H1 (cell line): Measurements from ENCODE around the gene CFAP54. TPM values are rescaled to one million over a fixed set of nuclear protein-coding genes. Genes with fewer than 3 reads are reported as not detected.
A peak's percentile ranks its signal among the peaks of the same experiment; 100 is the strongest.

Source experiments
- CTCF ChIA-PET: fragments of 300-600 bp; sonication (Branson Sonifier 250); formaldehyde crosslinking; loops from one replicate; lab custom pipeline; 2021; ENCODE audit not compliant: partially characterized antibody; lab: Charles Lee
- POLR2A ChIA-PET: fragments of 300-600 bp; sonication (Branson Sonifier 250); formaldehyde crosslinking; loops from one replicate; lab custom pipeline; 2021; ENCODE audit warnings: inconsistent platforms; ENCODE audit not compliant: partially characterized antibody; lab: Charles Lee
- DNase-seq, 2 experiments: peaks; one replicate each; pipeline versions ENCODE4 v3.0.0 to v3.0.0-alpha.2; 2010 to 2022; ENCODE audit warnings: low spot score in 2 of 2, low read depth in 1 of 2, mixed read lengths in 1 of 2
- FAIRE-seq: peaks from 2 replicates; lab custom pipeline; 2011; peaks lifted over from hg19 to GRCh38; lab: Jason Lieb, UNC
- H2AFZ ChIP-seq: 2 replicates; pipeline ENCODE4 v1.8.1; 2012; ENCODE audit warnings: low read length, inconsistent platforms
- H2AK5ac ChIP-seq: 2 replicates; pipeline ENCODE4 v1.6.1; 2013; ENCODE audit warnings: low read depth, low read length
- H2BK120ac ChIP-seq: replicated peaks from 2 replicates; pipeline ENCODE3; 2013; ENCODE audit warnings: low read depth, low read length, inconsistent platforms
- H2BK12ac ChIP-seq: 2 replicates; pipeline ENCODE4 v1.6.1; 2013; ENCODE audit warnings: low read depth, low read length
- H2BK15ac ChIP-seq: 2 replicates; pipeline ENCODE4 v1.6.1; 2013; ENCODE audit warnings: low read length
- H2BK20ac ChIP-seq: 2 replicates; pipeline ENCODE4 v1.6.1; 2013; ENCODE audit warnings: low read length
- H2BK5ac ChIP-seq: 2 replicates; pipeline ENCODE4 v1.6.1; 2013; ENCODE audit warnings: low read depth, low read length
- H3K14ac ChIP-seq: 2 replicates; pipeline ENCODE4 v1.6.1; 2013; ENCODE audit warnings: inconsistent platforms; ENCODE audit not compliant: insufficient read length
- H3K18ac ChIP-seq: 2 replicates; pipeline ENCODE4 v1.6.1; 2013; ENCODE audit warnings: low read length; ENCODE audit errors: extremely low read depth
- H3K23ac ChIP-seq: 2 replicates; pipeline ENCODE4 v1.6.1; 2013; ENCODE audit warnings: inconsistent platforms; ENCODE audit not compliant: insufficient read length
- H3K23me2 ChIP-seq: 2 replicates; pipeline ENCODE4 v1.6.1; 2013; ENCODE audit warnings: low read depth, low read length
- H3K27ac ChIP-seq: 2 replicates; pipeline ENCODE4 v1.6.1; 2011; ENCODE audit warnings: low read depth, low read length, inconsistent platforms
- H3K27me3 ChIP-seq, 4 experiments: replicated peaks in 1 of 4; 1 replicate in 1 of 4; 2 replicates in 3 of 4; pipeline versions ENCODE4 v1.6.1 to v1.8.1; 2011 to 2013; ENCODE audit warnings: low read length in 3 of 4, mild to moderate bottlenecking in 3 of 4, inconsistent platforms in 2 of 4, mixed read lengths in 2 of 4, moderate library complexity in 1 of 4; ENCODE audit not compliant: control insufficient read depth in 3 of 4, insufficient read depth in 3 of 4; ENCODE audit errors: extremely low read depth in 1 of 4
- H3K36me3 ChIP-seq, 4 experiments: 2 replicates each; pipeline versions ENCODE4 v1.6.1 to v1.8.1; 2011 to 2013; ENCODE audit warnings: mild to moderate bottlenecking in 4 of 4, low read length in 3 of 4, moderate library complexity in 2 of 4, control low read depth in 1 of 4, inconsistent platforms in 1 of 4; ENCODE audit not compliant: insufficient read depth in 4 of 4, control insufficient read depth in 2 of 4
- H3K4ac ChIP-seq: replicated peaks from 2 replicates; pipeline ENCODE3; 2013; ENCODE audit warnings: low read length, low read depth, mixed read lengths, inconsistent platforms; ENCODE audit not compliant: insufficient read length
- H3K4me1 ChIP-seq, 4 experiments: replicated peaks in 1 of 4; 1 replicate in 1 of 4; 2 replicates in 3 of 4; pipeline versions ENCODE4 v1.6.1 to v1.8.1; 2011 to 2013; ENCODE audit warnings: low read length in 3 of 4, inconsistent platforms in 2 of 4, mixed read lengths in 1 of 4; ENCODE audit not compliant: insufficient read depth in 4 of 4, control insufficient read depth in 3 of 4
- H3K4me2 ChIP-seq, 2 experiments: 2 replicates each; pipeline versions ENCODE4 v1.6.1 to v1.8.1; 2011 to 2013; ENCODE audit warnings: low read depth in 2 of 2, low read length in 2 of 2, control low read depth in 1 of 2, inconsistent platforms in 1 of 2, mild to moderate bottlenecking in 1 of 2; ENCODE audit not compliant: insufficient read depth in 1 of 2
- H3K4me3 ChIP-seq, 4 experiments: fragments of 200-600, 300-600 bp in 1 of 4; sonication (generic), shearing (Covaris generic), sonication (Bioruptor Twin) in 1 of 4; 2 replicates each; pipeline versions ENCODE4 v1.5.1 to v1.8.1; 2011 to 2016; ENCODE audit warnings: low read length in 4 of 4, low read depth in 3 of 4, control low read depth in 2 of 4, inconsistent platforms in 2 of 4, mild to moderate bottlenecking in 2 of 4, mixed read lengths in 1 of 4, moderate library complexity in 1 of 4; ENCODE audit not compliant: insufficient read depth in 2 of 4; ENCODE audit errors: extremely low read depth in 1 of 4
- H3K56ac ChIP-seq: replicated peaks from 2 replicates; pipeline ENCODE3; 2013; ENCODE audit warnings: low read depth, mild to moderate bottlenecking, mixed read lengths, low read length, inconsistent platforms; ENCODE audit not compliant: insufficient read length
- H3K79me1 ChIP-seq: 2 replicates; pipeline ENCODE4 v1.6.1; 2013; ENCODE audit warnings: low read depth, low read length, control low read depth
- H3K79me2 ChIP-seq, 2 experiments: 2 replicates each; pipeline versions ENCODE4 v1.6.1 to v1.8.1; 2012 to 2013; ENCODE audit warnings: low read length in 2 of 2, mild to moderate bottlenecking in 2 of 2, inconsistent platforms in 1 of 2; ENCODE audit not compliant: insufficient read depth in 2 of 2, control insufficient read depth in 1 of 2
- H3K9ac ChIP-seq, 4 experiments: replicated peaks in 1 of 4; 1 replicate in 1 of 4; 2 replicates in 3 of 4; pipeline versions ENCODE4 v1.6.1 to v1.8.1; 2011 to 2013; ENCODE audit warnings: low read depth in 3 of 4, low read length in 3 of 4, control low read depth in 2 of 4, mild to moderate bottlenecking in 2 of 4, moderate library complexity in 2 of 4, inconsistent platforms in 1 of 4; ENCODE audit errors: extremely low read depth in 1 of 4
- H3K9me3 ChIP-seq, 2 experiments: 2 replicates each; pipeline versions ENCODE4 v1.6.1 to v1.8.1; 2012 to 2013; ENCODE audit warnings: mild to moderate bottlenecking in 2 of 2, moderate library complexity in 2 of 2, control low read depth in 1 of 2, inconsistent platforms in 1 of 2, low read depth in 1 of 2, low read length in 1 of 2, mixed read lengths in 1 of 2; ENCODE audit not compliant: insufficient read depth in 2 of 2
- H4K20me1 ChIP-seq, 2 experiments: replicated peaks in 1 of 2; 2 replicates each; pipeline versions ENCODE3 to v1.8.1; 2011 to 2013; ENCODE audit warnings: inconsistent platforms in 2 of 2, low read length in 2 of 2, mild to moderate bottlenecking in 1 of 2; ENCODE audit not compliant: insufficient read depth in 2 of 2, control insufficient read depth in 1 of 2
- H4K5ac ChIP-seq: 2 replicates; pipeline ENCODE4 v1.6.1; 2013; ENCODE audit warnings: low read length, low read depth, mixed read lengths, inconsistent platforms; ENCODE audit not compliant: insufficient read length
- H4K8ac ChIP-seq: 2 replicates; pipeline ENCODE4 v1.8.0; 2013; ENCODE audit warnings: mild to moderate bottlenecking, moderate library complexity, low read length, inconsistent platforms; ENCODE audit not compliant: insufficient read depth; ENCODE audit errors: extremely low read depth
- H4K91ac ChIP-seq: replicated peaks from 2 replicates; pipeline ENCODE3; 2013; ENCODE audit warnings: low read length, mixed read lengths, inconsistent platforms; ENCODE audit not compliant: insufficient read length
- CTCF ChIP-seq, 3 experiments: IDR thresholded peaks; 1 replicate in 2 of 3; 2 replicates in 1 of 3; pipeline versions ENCODE4 v1.5.1 to v1.6.1; 2011; ENCODE audit warnings: low read length in 3 of 3, mild to moderate bottlenecking in 3 of 3, inconsistent platforms in 2 of 3, low read depth in 1 of 3, moderate library complexity in 1 of 3; ENCODE audit not compliant: insufficient read depth in 1 of 3; ENCODE audit errors: control extremely low read depth in 1 of 3
- POLR2AphosphoS5 ChIP-seq: IDR thresholded peaks from 2 replicates; pipeline ENCODE4 v1.6.1; 2011; ENCODE audit warnings: low read depth, low read length
- RAD21 ChIP-seq, 2 experiments: IDR thresholded peaks in 1 of 2; conservative IDR thresholded peaks in 1 of 2; 2 replicates each; pipeline ENCODE4 v1.6.1; 2011; ENCODE audit warnings: low read depth in 2 of 2, low read length in 2 of 2, improper control_type of control experiment in 1 of 2, inconsistent platforms in 1 of 2, mild to moderate bottlenecking in 1 of 2, moderate library complexity in 1 of 2
- WGBS, 2 experiments: shearing (Covaris generic) in 1 of 2; methylation state at CpG; one replicate each; pipeline versions ENCODE4 v1.1.6 to v1.1.7; 2013 to 2015; ENCODE audit warnings: low lambda C conversion rate in 2 of 2, mixed read lengths in 2 of 2, inconsistent platforms in 1 of 2, low coverage in 1 of 2, missing lambda C conversion rate in 1 of 2; ENCODE audit not compliant: insufficient replicate concordance in 2 of 2, insufficient coverage in 1 of 2, insufficient read length in 1 of 2; ENCODE audit errors: extremely low coverage in 1 of 2, missing lambda C conversion rate in 1 of 2; 5-methylcytosine and 5-hydroxymethylcytosine counted together
- polyA plus RNA-seq, 7 experiments: library from polyadenylated mRNA; depleted of rRNA in 3 of 7; stranded (reverse) in 5 of 7; unstranded in 2 of 7; fragments of >200 nt in 5 of 7; fragments of 200-250 nt in 2 of 7; gene quantifications; 1 replicate in 5 of 7; 2 replicates in 1 of 7; 4 replicates in 1 of 7; pipeline versions ENCODE4 v1.2.1 to v1.2.3, GENCODE V29; 2011 to 2013; ENCODE audit warnings: missing spikeins in 2 of 7, mixed read lengths in 2 of 7
- total RNA-seq: library from RNA; stranded (reverse); fragmentation: NEBNext Ultra II Directional; extraction: Animal tissue kit (Norgen Biotek cat#: 25700); gene quantifications from 2 replicates; pipeline ENCODE4 v1.2.1, GENCODE V29; 2021

Gene CFAP54
- total and polyA plus RNA-seq, 2 of the 8 experiments (the other 6 are each of a cell fraction or from before 2014, with no cell fraction given) = 0.17 to 0.33 TPM

GRCh38 chr12:96710127-96710745 lies 220.9 kb downstream of the CFAP54 start:
- Histone ChIP-seq H2BK15ac (no peak overlapping the region), H3K36me3 (no peaks in the 10 kb centered on the region), H3K4me3 (no peak overlapping the region), H3K23me2 (peaks cover 2% of the 10 kb centered on the region; the same call in 1 of the 2 replicates), H3K79me2 (no peaks in the 10 kb centered on the region), H3K27me3 (no peaks in the 10 kb centered on the region), H3K9ac (no peak overlapping the region; a peak in 1 of 7 replicates), H3K4me2 (no peak overlapping the region), H3K4me1 (peaks cover 0 to 5% (median 0%) of the 10 kb centered on the region in 4 experiments; a peak in 2 of 7 replicates), H3K27ac (no peak overlapping the region), H3K14ac (no peak overlapping the region), H3K9me3 (no peaks in the 10 kb centered on the region), H2BK12ac (no peak overlapping the region), H2AK5ac (no peak overlapping the region), H2BK20ac (no peak overlapping the region), H2BK5ac (no peak overlapping the region), H3K18ac (no peak overlapping the region), H4K8ac (no peak overlapping the region), H2AFZ (no peak overlapping the region), H4K91ac (no peak overlapping the region), H3K4ac (no peak overlapping the region), H4K20me1 (no peaks in the 10 kb centered on the region), H3K23ac (no peak overlapping the region), H3K56ac (no peak overlapping the region), H4K5ac (no peak overlapping the region), H3K79me1 (no peaks in the 10 kb centered on the region), H2BK120ac (no peak overlapping the region)
- WGBS, 2 experiments = 56% methylated on average over 2 of the region's 2 CpGs; no CpG with 5 or more reads in 1 of the 2 experiments
- DNase-seq (peak in 1 of 2 experiments; percentile 51), FAIRE-seq (peak; percentile 19)
- ChIA-PET CTCF (interaction anchor here (0.8 to 1.6 kb wide), 2 partner anchors 10 to 39 kb away, joined by 3 to 6 read pairs; no protein-coding TSS in a partner anchor), POLR2A (no interaction called here)
- TF ChIP-seq RAD21 (IDR thresholded peaks at IDR 0.05 in 1 of 2, conservative IDR thresholded peaks at IDR 0.05 in 1 of 2; ENCODE audit: low read depth in 2 of 2, low read length in 2 of 2) (peak; percentile 61 to 65), CTCF (IDR thresholded peaks at IDR 0.05; ENCODE audit: control extremely low read depth in 1 of 3, insufficient read depth in 1 of 3, low read depth in 1 of 3, low read length in 3 of 3) (peak; percentile 44 to 64 (median 52)), POLR2AphosphoS5 (no peak)
